ENCODE data around the gene ARG1.
"Not testable (repeated sequence)": the region's sequence is repeated elsewhere in the genome, so short reads cannot be mapped to it uniquely, and the experiment has no call there.

The ARG1 gene

GRCh38 chr6:131572686-131573415 lies at the start of gene ARG1:
ARG1 (plus strand) TSS chr6:131573226; CDS start chr6:131573283, 57 bp downstream.
- DNase-seq (ENCODE audit: low read depth in 2 of 2), result no peak

GRCh38 chr6:131523988-131524673 lies 48.9 kb upstream of the ARG1 start:
- no peak for DNase-seq (ENCODE audit: low read depth in 2 of 2)

- DNase-seq (ENCODE audit: low read depth in 2 of 2), result no peak
Measured at GRCh38 chr6:131524695-131525336, 48.2 kb upstream of the ARG1 start.

- not testable (repeated sequence) for DNase-seq (ENCODE audit: low read depth in 2 of 2)
Measured at GRCh38 chr6:131530936-131531335, 42.1 kb upstream of the ARG1 start.

GRCh38 chr6:131531681-131532080 lies 41.3 kb upstream of the ARG1 start:
- DNase-seq (ENCODE audit: low read depth in 2 of 2), result not testable (repeated sequence)

- no peak for DNase-seq (ENCODE audit: low read depth in 2 of 2)
Measured at GRCh38 chr6:131532580-131533039, 40.4 kb upstream of the ARG1 start.

- DNase-seq (ENCODE audit: low read depth in 2 of 2), result not testable (repeated sequence)
Measured at GRCh38 chr6:131538615-131539014, 34.4 kb upstream of the ARG1 start.

GRCh38 chr6:131545317-131545716 lies 27.7 kb upstream of the ARG1 start:
- DNase-seq (ENCODE audit: low read depth in 2 of 2), result no peak

- no peak for DNase-seq (ENCODE audit: low read depth in 2 of 2)
Measured at GRCh38 chr6:131547488-131547887, 25.5 kb upstream of the ARG1 start.

GRCh38 chr6:131548441-131548840 lies 24.6 kb upstream of the ARG1 start:
- no peak for DNase-seq (ENCODE audit: low read depth in 2 of 2)

- DNase-seq (ENCODE audit: low read depth in 2 of 2), result no peak
Measured at GRCh38 chr6:131549811-131550210, 23.2 kb upstream of the ARG1 start.

GRCh38 chr6:131551902-131552301 lies 21.1 kb upstream of the ARG1 start:
- DNase-seq (ENCODE audit: low read depth in 2 of 2), result no peak

- no peak for DNase-seq (ENCODE audit: low read depth in 2 of 2)
Measured at GRCh38 chr6:131552572-131552971, 20.5 kb upstream of the ARG1 start.

- no peak for DNase-seq (ENCODE audit: low read depth in 2 of 2)
Measured at GRCh38 chr6:131555992-131556391, 17.0 kb upstream of the ARG1 start.

- no peak for DNase-seq (ENCODE audit: low read depth in 2 of 2)
Measured at GRCh38 chr6:131558922-131559321, 14.1 kb upstream of the ARG1 start.

GRCh38 chr6:131561925-131562707 lies 10.9 kb upstream of the ARG1 start:
- no peak for DNase-seq (ENCODE audit: low read depth in 2 of 2)

- no peak for DNase-seq (ENCODE audit: low read depth in 2 of 2)
Measured at GRCh38 chr6:131565056-131565455, 8.0 kb upstream of the ARG1 start.

GRCh38 chr6:131568726-131569125 lies 4.3 kb upstream of the ARG1 start:
- DNase-seq (ENCODE audit: low read depth in 2 of 2), result no peak

GRCh38 chr6:131574133-131574532 lies 1.1 kb downstream of the ARG1 start:
- no peak for DNase-seq (ENCODE audit: low read depth in 2 of 2)

- no peak for DNase-seq (ENCODE audit: low read depth in 2 of 2)
Measured at GRCh38 chr6:131574686-131575085, 1.7 kb downstream of the ARG1 start.

GRCh38 chr6:131575834-131576478 lies 2.9 kb downstream of the ARG1 start:
- DNase-seq (ENCODE audit: low read depth in 2 of 2), result no peak
